ENCODE data around the gene F11R. TPM values are rescaled to one million over a fixed set of nuclear protein-coding genes. Genes with fewer than 3 reads are reported as not detected.

The F11R gene
- total and polyA plus RNA-seq, 2 of the 4 experiments (the other 2 are of a cell fraction): 0.79 to 2.2 TPM

DNA sequence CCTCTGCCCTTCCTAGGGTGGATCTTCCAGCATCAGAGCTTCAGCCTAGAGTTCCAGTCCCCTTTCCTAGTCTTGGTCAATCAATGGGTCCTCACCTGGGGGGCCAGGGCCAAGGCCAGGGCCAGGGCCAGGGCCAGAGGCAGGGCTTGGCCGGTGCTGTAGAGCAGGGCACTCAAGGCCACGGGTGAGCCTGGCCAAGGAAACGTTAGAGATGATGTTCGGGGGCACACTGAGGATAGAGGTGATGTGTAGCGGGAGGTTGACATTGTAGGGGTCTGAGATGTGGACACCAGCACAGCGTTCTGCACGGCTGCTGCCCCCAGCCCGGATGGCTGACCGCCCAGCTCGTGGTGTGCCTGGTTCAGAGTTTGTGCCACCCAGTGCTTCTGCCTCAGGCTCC, 30.3 kb upstream of the F11R start:
- POLR2A ChIA-PET (ENCODE audit: unreplicated experiment): no interaction called here

More for the DNA sequence above, 30.3 kb upstream of the F11R start:
- Histone ChIP-seq H2BK120ac (ENCODE audit: low read depth, low read length) (no peak overlapping the region), H4K5ac (ENCODE audit: low read depth, low read length) (no peak overlapping the region), H3K4ac (ENCODE audit: low read depth, low read length) (no peak overlapping the region), H4K20me1 (ENCODE audit: insufficient read depth, low read length) (no peaks in the 10 kb centered on the region), H2AK9ac (replicated peaks; ENCODE audit: low read depth, low read length, poor library complexity) (no peak overlapping the region), H2BK5ac (ENCODE audit: low read depth, low read length, poor library complexity, severe bottlenecking) (no peak overlapping the region), H3K4me3 (ENCODE audit: insufficient read depth, low read depth, low read length) (no peak overlapping the region), H3K9me1 (ENCODE audit: insufficient read depth, low read length) (no peaks in the 10 kb centered on the region), H3K18ac (ENCODE audit: low read depth, low read length) (no peak overlapping the region), H2BK15ac (ENCODE audit: low read depth, low read length) (no peak overlapping the region), H3K27ac (ENCODE audit: insufficient read depth, low read length) (no peak overlapping the region), H3K9me3 (ENCODE audit: control insufficient read depth, insufficient read depth, low read length) (no peaks in the 10 kb centered on the region), H2AK5ac (ENCODE audit: low read depth, low read length) (no peak overlapping the region), H3K23ac (ENCODE audit: low read depth, low read length) (no peak overlapping the region), H3K36me3 (ENCODE audit: control insufficient read depth, insufficient read depth, low read length) (no peaks in the 10 kb centered on the region), H3K79me1 (ENCODE audit: low read depth in 1 of 2, low read length in 2 of 2) (peaks cover 0 to 2% of the 10 kb centered on the region in 2 experiments; a peak in 1 of 4 replicates), H2BK20ac (ENCODE audit: low read depth, low read length) (no peak overlapping the region), H3K14ac (replicated peaks; ENCODE audit: low read depth, low read length) (no peak overlapping the region), H4K91ac (ENCODE audit: insufficient read depth, low read depth, low read length) (no peak overlapping the region), H2AFZ (replicated peaks; ENCODE audit: low read length, poor library complexity) (peak overlapping the region; percentile 19), H3K27me3 (ENCODE audit: control insufficient read depth, insufficient read depth, low read length) (no peaks in the 10 kb centered on the region), H3K4me2 (ENCODE audit: low read depth, low read length) (no peak overlapping the region), H3K56ac (ENCODE audit: extremely low read depth, insufficient read depth, low read length) (no peak overlapping the region), H4K8ac (ENCODE audit: low read depth in 2 of 2, low read length in 2 of 2) (no peak overlapping the region), H3K9ac (ENCODE audit: low read depth, low read length) (no peak overlapping the region), H3K4me1 (ENCODE audit: control insufficient read depth, insufficient read depth, low read length) (no peaks in the 10 kb centered on the region)
- 100% methylated on average over 2 of the region's 10 CpGs; no CpG with 5 or more reads in 1 of the 2 experiments for WGBS, 2 experiments (ENCODE audit: extremely low coverage in 2 of 2, insufficient read length in 1 of 2)
- DNase-seq (no peak), ATAC-seq (ENCODE audit: low read depth) (no peak)
- BruUV-seq (replicated peaks): no TSS peak
- no peak for TF ChIP-seq RCOR1 (IDR thresholded peaks at IDR 0.05; ENCODE audit: insufficient replicate concordance, low read length)
- in situ Hi-C loops (cut with MboI; ENCODE audit: low sequenced_read_pairs): no loop called here
- CTCF ChIA-PET: no interaction called here
- dilution Hi-C loops (cut with HindIII; ENCODE audit: low sequenced_read_pairs, unreplicated experiment): no loop called here
- intact Hi-C loops (cut with micrococcal nuclease): no loop called here

Measured in IMR-90 (cell line).